ENCODE measurements around the gene ZNF180. TPM values are rescaled to one million over a fixed set of nuclear protein-coding genes. Genes with fewer than 3 reads are reported as not detected.
A peak's percentile ranks its signal among the peaks of the same experiment; 100 is the strongest.

The ZNF180 gene
- total RNA-seq (8.6 and 8.9 TPM in 2 replicates), polyA plus RNA-seq (1.4 and 2.1 TPM in 2 replicates), polyA minus RNA-seq (3.6 and 8.4 TPM in 2 replicates), Bru-seq, nascent RNA (percentile 78 among the genes with signal in this experiment), BruChase-seq, experiment 1, labeled RNA remaining after a 6-hour chase (percentile 79 among the genes with signal in this experiment), BruChase-seq, experiment 2, labeled RNA remaining after a 2-hour chase (percentile 72 among the genes with signal in this experiment)
- 1.9 and 2.0 TPM in 2 replicates for polyA plus RNA-seq (2011; cell fraction: cytosol; rRNA removed)
- 3.1 and 4.0 TPM in 2 replicates for polyA plus RNA-seq (2011; cell fraction: nucleus; rRNA removed)
- 3.8 and 4.0 TPM in 2 replicates for polyA plus RNA-seq (2012)
- 3.0 TPM for polyA minus RNA-seq (2011; cell fraction: cytosol; rRNA and poly(A)+ RNA removed)
- polyA minus RNA-seq (2011; cell fraction: nucleus; rRNA and poly(A)+ RNA removed): 2.6 and 10.8 TPM in 2 replicates
- long read RNA-seq, partial matches to known transcripts: 0 of 9 reads
- long read RNA-seq, other reads (novel, unspliced or antisense): 3 of 9 reads

GRCh38 chr19:44499962-44500949 is at the start of gene ZNF180:
ZNF180 (minus strand) TSS chr19:44500522; CDS start chr19:44497334, 3,188 bp downstream.
- H3K4me2 ChIP-seq (ENCODE audit: insufficient read depth, low read length): peak within 1 kb of the TSS; percentile 93
- H3K9me3 ChIP-seq (replicated peaks; ENCODE audit: control insufficient read depth, insufficient read depth, low read length): no peaks in the 10 kb centered on the region
- no peaks in the 10 kb centered on the region for H4K20me1 ChIP-seq (replicated peaks; ENCODE audit: control insufficient read depth, extremely low read depth, insufficient read depth, low read length)
- H3K36me3 ChIP-seq (ENCODE audit: control insufficient read depth in 2 of 2, extremely low read depth in 1 of 2, insufficient read depth in 2 of 2, low read length in 2 of 2): peaks cover 0 to 7% of the 10 kb centered on the region in 2 experiments
- FAIRE-seq (peak; percentile 94), DNase-seq (ENCODE audit: low read depth, low spot score) (peak; percentile 96)
- ChIA-PET POLR2A (interaction anchor here (0.8 kb wide), 1 partner anchor 335 kb away, joined by 3 read pairs; the partner anchor contains the start of gene ZNF226), CTCF (interaction anchor here (1.4 kb wide), 1 partner anchor 30 kb away, joined by 4 read pairs; no protein-coding TSS in a partner anchor)
- intact Hi-C loops (cut with micrococcal nuclease) (loop anchor here (1.0 to 5.0 kb wide), 7 partner anchors 52 to 405 kb away; partner anchors contain the start of genes ZNF112, ZNF224, ZNF225 and ZNF226), dilution Hi-C loops (cut with MboI; ENCODE audit: extremely low pct_ligation_motif_present, low sequenced_read_pairs) (no loop called here)
- no peak for TF ChIP-seq FOS (IDR thresholded peaks at IDR 0.05; ENCODE audit: borderline replicate concordance, insufficient read depth, low read length)
- TF ChIP-seq POLR2AphosphoS5 (IDR thresholded peaks at IDR 0.05; ENCODE audit: insufficient read depth, low read depth, low read length): peak; percentile 72
- TF ChIP-seq, protein P1, sequence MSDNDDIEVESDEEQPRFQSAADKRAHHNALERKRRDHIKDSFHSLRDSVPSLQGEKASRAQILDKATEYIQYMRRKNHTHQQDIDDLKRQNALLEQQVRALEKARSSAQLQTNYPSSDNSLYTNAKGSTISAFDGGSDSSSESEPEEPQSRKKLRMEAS (IDR thresholded peaks at IDR 0.05; ENCODE audit: insufficient read depth, insufficient read length): no peak
- peak; percentile 14 to 53 for TF ChIP-seq CTCF (IDR thresholded peaks at IDR 0.05; ENCODE audit: extremely low read depth in 1 of 2, insufficient read depth in 1 of 2, low read depth in 1 of 2, low read length in 2 of 2)
- TF ChIP-seq JUN (IDR thresholded peaks at IDR 0.05; ENCODE audit: borderline replicate concordance, insufficient read depth, insufficient read length, low read depth): no peak
- TF ChIP-seq EZH2 (IDR thresholded peaks at IDR 0.05; ENCODE audit: borderline replicate concordance, low read depth, low read length, severe bottlenecking): no peak
- peak; percentile 77 for TF ChIP-seq POLR2A (IDR thresholded peaks at IDR 0.05; ENCODE audit: low read depth, low read length)
- no peak for TF ChIP-seq GATA2 (IDR thresholded peaks at IDR 0.05; ENCODE audit: insufficient read depth, insufficient read length, low read depth, low read length)
- peak; percentile 1 for TF ChIP-seq MYC (IDR thresholded peaks at IDR 0.05; ENCODE audit: low read depth, low read length)
- H3K27ac ChIP-seq (ENCODE audit: insufficient read depth, low read depth, low read length): peak within 1 kb of the TSS; percentile 59
- H3K4me3 ChIP-seq (replicated peaks in 1 of 3; ENCODE audit: insufficient read depth in 1 of 3, low read depth in 1 of 3, low read length in 3 of 3): peak within 1 kb of the TSS; percentile 75 to 88 (median 77)
- H3K79me2 ChIP-seq (ENCODE audit: control insufficient read depth, insufficient read depth, low read length): peaks cover 29% of the 10 kb centered on the region
- H3K27me3 ChIP-seq (ENCODE audit: control insufficient read depth in 2 of 2, insufficient read depth in 2 of 2, low read length in 2 of 2): peaks cover 0 to 2% of the 10 kb centered on the region in 2 experiments
- peaks cover 11% of the 10 kb centered on the region for H3K4me1 ChIP-seq (ENCODE audit: control insufficient read depth, extremely low read depth, insufficient read depth, low read length)
- no TSS peak for BruUV-seq (replicated peaks)
- no peaks in the 10 kb centered on the region for H3K9me1 ChIP-seq (replicated peaks; ENCODE audit: control insufficient read depth, extremely low read depth, insufficient read depth, low read length)
- peak within 1 kb of the TSS; percentile 83 for H3K9ac ChIP-seq (replicated peaks; ENCODE audit: extremely low read depth, insufficient read depth, low read length)
- H2AFZ ChIP-seq (ENCODE audit: low read depth, low read length): peak within 1 kb of the TSS; percentile 96

Data from endothelial cell of umbilical vein (primary cell).